Endothelial cell of umbilical vein (primary cell): ENCODE measurements around the gene FOXK1. TPM values are rescaled to one million over a fixed set of nuclear protein-coding genes. Genes with fewer than 3 reads are reported as not detected.
"Not testable (repeated sequence)": the region's sequence is repeated elsewhere in the genome, so short reads cannot be mapped to it uniquely, and the experiment has no call there.

Experiments used
- BruUV-seq: library from RNA; stranded (reverse); fragments of 400-500 nt; replicated peaks from 2 replicates; lab custom pipeline; 2021; lab: Mats Ljungman, UMichigan
- CTCF ChIA-PET: fragments of 300-600, 350-600 bp; sonication (Branson Sonifier 250); formaldehyde crosslinking; loops from one replicate; lab custom pipeline; 2021; ENCODE audit warnings: antibody characterized with exemption, inconsistent platforms; lab: Charles Lee
- POLR2A ChIA-PET: fragments of 300-600, 350-600 bp; sonication (Branson Sonifier 250); formaldehyde crosslinking; loops from one replicate; lab custom pipeline; 2021; ENCODE audit warnings: antibody characterized with exemption, inconsistent platforms; lab: Charles Lee
- DNase-seq: peaks from one replicate; pipeline ENCODE4 v3.0.0-alpha.2; 2011; ENCODE audit warnings: low read depth, low spot score
- FAIRE-seq: peaks from 2 replicates; lab custom pipeline; 2011; peaks lifted over from hg19 to GRCh38; lab: Jason Lieb, UNC
- H2AFZ ChIP-seq: 2 replicates; pipeline ENCODE4 v1.6.0; 2012; ENCODE audit warnings: low read depth, low read length, control low read depth, inconsistent platforms
- H3K27ac ChIP-seq: 2 replicates; pipeline ENCODE4 v1.5.1; 2011; ENCODE audit warnings: low read depth, mild to moderate bottlenecking, control low read depth, low read length, moderate library complexity; ENCODE audit not compliant: insufficient read depth
- H3K27me3 ChIP-seq, 2 experiments: 2 replicates each; pipeline versions ENCODE4 v1.6.0 to v1.6.1; 2011; ENCODE audit warnings: low read length in 2 of 2, mixed read lengths in 1 of 2; ENCODE audit not compliant: control insufficient read depth in 2 of 2, insufficient read depth in 2 of 2
- H3K36me3 ChIP-seq, 2 experiments: 2 replicates in 1 of 2; 3 replicates in 1 of 2; pipeline ENCODE4 v1.5.1; 2011; ENCODE audit warnings: low read length in 2 of 2, mild to moderate bottlenecking in 1 of 2, moderate library complexity in 1 of 2; ENCODE audit not compliant: control insufficient read depth in 2 of 2, insufficient read depth in 2 of 2; ENCODE audit errors: extremely low read depth in 1 of 2
- H3K4me1 ChIP-seq: 3 replicates; pipeline ENCODE4 v1.5.1; 2011; ENCODE audit warnings: mild to moderate bottlenecking, low read length; ENCODE audit not compliant: control insufficient read depth, insufficient read depth; ENCODE audit errors: extremely low read depth
- H3K4me2 ChIP-seq: 2 replicates; pipeline ENCODE4 v1.6.1; 2011; ENCODE audit warnings: low read length, control low read depth, mixed read lengths; ENCODE audit not compliant: insufficient read depth
- H3K4me3 ChIP-seq, 3 experiments: fragments of 200-600 bp in 1 of 3; sonication (generic), shearing (Covaris generic) in 1 of 3; replicated peaks in 1 of 3; 2 replicates each; pipeline ENCODE4 v1.5.1; 2011 to 2016; ENCODE audit warnings: control low read depth in 3 of 3, low read length in 3 of 3, mild to moderate bottlenecking in 2 of 3, inconsistent platforms in 1 of 3, low read depth in 1 of 3, moderate library complexity in 1 of 3; ENCODE audit not compliant: insufficient read depth in 1 of 3
- H3K79me2 ChIP-seq: 2 replicates; pipeline ENCODE4 v1.6.0; 2012; ENCODE audit warnings: low read length, inconsistent platforms; ENCODE audit not compliant: control insufficient read depth, insufficient read depth
- H3K9ac ChIP-seq: replicated peaks from 2 replicates; pipeline ENCODE3; 2011; ENCODE audit warnings: low read length, control low read depth; ENCODE audit not compliant: insufficient read depth; ENCODE audit errors: extremely low read depth
- H3K9me1 ChIP-seq: replicated peaks from 3 replicates; pipeline ENCODE4 v1.6.0; 2011; ENCODE audit warnings: mild to moderate bottlenecking, low read length; ENCODE audit not compliant: control insufficient read depth, insufficient read depth; ENCODE audit errors: extremely low read depth
- H3K9me3 ChIP-seq: replicated peaks from 2 replicates; pipeline ENCODE4 v1.5.1; 2012; ENCODE audit warnings: low read length, inconsistent platforms; ENCODE audit not compliant: control insufficient read depth, insufficient read depth
- H4K20me1 ChIP-seq: replicated peaks from 2 replicates; pipeline ENCODE3; 2011; ENCODE audit warnings: mild to moderate bottlenecking, low read length; ENCODE audit not compliant: control insufficient read depth, insufficient read depth; ENCODE audit errors: extremely low read depth
- EZH2 ChIP-seq: IDR thresholded peaks from 2 replicates; pipeline ENCODE4 v1.6.1; 2012; ENCODE audit warnings: borderline replicate concordance, low read depth, mild to moderate bottlenecking, moderate library complexity, low read length, inconsistent platforms; ENCODE audit not compliant: severe bottlenecking
- FOS ChIP-seq: IDR thresholded peaks from 2 replicates; pipeline ENCODE4 v1.6.1; 2011; ENCODE audit warnings: mild to moderate bottlenecking, low read length, moderate library complexity, borderline replicate concordance; ENCODE audit not compliant: insufficient read depth
- GATA2 ChIP-seq: IDR thresholded peaks from 2 replicates; pipeline ENCODE4 v1.7.0; 2011; ENCODE audit warnings: low read depth, mild to moderate bottlenecking, moderate library complexity, mixed read lengths, low read length; ENCODE audit not compliant: insufficient read length, insufficient read depth
- JUN ChIP-seq: IDR thresholded peaks from 2 replicates; pipeline ENCODE4 v1.6.1; 2011; ENCODE audit warnings: borderline replicate concordance, low read depth; ENCODE audit not compliant: insufficient read length, insufficient read depth
- MYC ChIP-seq: IDR thresholded peaks from one replicate; pipeline ENCODE4 v1.6.1; 2011; ENCODE audit warnings: mild to moderate bottlenecking, low read depth, low read length
- POLR2A ChIP-seq: IDR thresholded peaks from 2 replicates; pipeline ENCODE4 v1.6.1; 2012; ENCODE audit warnings: low read depth, mild to moderate bottlenecking, control low read depth, low read length
- POLR2AphosphoS5 ChIP-seq: IDR thresholded peaks from 2 replicates; pipeline ENCODE4 v1.6.1; 2012; ENCODE audit warnings: low read depth, mild to moderate bottlenecking, control low read depth, low read length, moderate library complexity; ENCODE audit not compliant: insufficient read depth
- dilution Hi-C: fragments of 300-500 bp; cut with MboI; formaldehyde crosslinking; loops from one replicate; pipeline ENCODE4 v1.15.0; 2019; ENCODE audit warnings: low sequenced_read_pairs; ENCODE audit not compliant: extremely low pct_ligation_motif_present
- intact Hi-C: fragments of 100-400 bp; cut with micrococcal nuclease; formaldehyde crosslinking; loops from one replicate; pipeline ENCODE4 v1.10.0; 2022
- polyA plus RNA-seq, 4 experiments: library from polyadenylated mRNA; depleted of rRNA in 3 of 4; stranded (reverse) in 3 of 4; unstranded in 1 of 4; fragments of >200 nt; gene quantifications; 2 replicates each; pipeline versions ENCODE4 v1.2.1 to v1.2.3, GENCODE V29; 2011 to 2012; ENCODE audit warnings: missing spikeins in 1 of 4
- total RNA-seq: library from RNA; stranded (reverse); gene quantifications from 2 replicates; pipeline ENCODE4 v1.2.3, GENCODE V29; 2021
- TF ChIP-seq, protein P1 (sequence below): IDR thresholded peaks from 2 replicates; pipeline ENCODE4 v1.6.1; 2011; ENCODE audit not compliant: insufficient read depth, insufficient read length
- TF ChIP-seq, protein P2 (sequence below), 2 donors: IDR thresholded peaks; 1 replicate in 1 of 2; 2 replicates in 1 of 2; pipeline ENCODE4 v1.5.1; 2011; ENCODE audit warnings: low read length in 2 of 2, mild to moderate bottlenecking in 2 of 2, moderate library complexity in 2 of 2, control low read depth in 1 of 2, inconsistent platforms in 1 of 2, low read depth in 1 of 2; ENCODE audit not compliant: insufficient read depth in 1 of 2; ENCODE audit errors: extremely low read depth in 1 of 2

Gene FOXK1
- total and polyA plus RNA-seq, 2 donors (not counting 3 experiments of a cell fraction or from before 2014, with no cell fraction given): 8.0 to 52.1 TPM

DNA sequence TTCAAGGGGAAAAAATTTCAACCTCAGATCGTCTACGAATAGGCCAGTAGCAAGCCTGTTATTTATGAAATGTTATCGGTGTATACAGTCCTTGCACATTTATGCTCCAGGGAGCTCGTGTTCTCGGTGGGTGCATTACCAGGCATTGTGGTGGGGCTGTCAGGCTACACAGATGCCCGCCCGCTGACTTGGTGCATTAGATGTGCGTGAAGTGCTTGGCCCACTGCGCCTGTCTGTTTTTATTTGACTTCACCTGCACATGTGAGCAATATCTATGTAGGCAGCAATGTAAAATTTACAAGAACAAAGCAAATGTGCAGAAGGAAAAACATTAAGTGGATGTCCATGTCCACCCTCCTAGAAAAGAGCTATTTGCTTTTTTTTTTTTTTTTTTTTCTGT is 2.8 kb downstream of the FOXK1 start:
- Histone ChIP-seq H3K9me1 (no peaks in the 10 kb centered on the region), H2AFZ (no peak overlapping the region), H3K79me2 (peaks cover 72% of the 10 kb centered on the region), H4K20me1 (no peaks in the 10 kb centered on the region), H3K9ac (no peak overlapping the region), H3K36me3 (peaks cover 0 to 4% of the 10 kb centered on the region in 2 experiments), H3K9me3 (no peaks in the 10 kb centered on the region), H3K4me2 (peak overlapping the region; percentile 86), H3K27ac (peak overlapping the region; percentile 87), H3K4me3 (peak overlapping the region in 1 of 3 experiments; percentile 76), H3K27me3 (no peaks in the 10 kb centered on the region), H3K4me1 (peaks cover 19% of the 10 kb centered on the region)
- ChIA-PET CTCF (interaction anchor here (0.6 to 1.3 kb wide), 3 partner anchors 10 to 43 kb away, joined by 3 to 6 read pairs (median 4); no protein-coding TSS in a partner anchor), POLR2A (interaction anchor here (0.9 to 1.0 kb wide), 2 partner anchors 16 to 23 kb away, joined by 3 to 6 read pairs; no protein-coding TSS in a partner anchor)
- intact Hi-C loops: loop anchor here (1.0 kb wide), 5 partner anchors 21 to 72 kb away; no protein-coding TSS in a partner anchor
- dilution Hi-C loops: no loop called here
- no TSS peak for BruUV-seq
- FAIRE-seq (no peak), DNase-seq (no peak)
- TF ChIP-seq POLR2AphosphoS5: no peak
- TF ChIP-seq, protein P1, sequence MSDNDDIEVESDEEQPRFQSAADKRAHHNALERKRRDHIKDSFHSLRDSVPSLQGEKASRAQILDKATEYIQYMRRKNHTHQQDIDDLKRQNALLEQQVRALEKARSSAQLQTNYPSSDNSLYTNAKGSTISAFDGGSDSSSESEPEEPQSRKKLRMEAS: no peak
- TF ChIP-seq POLR2A: no peak
- TF ChIP-seq GATA2: no peak
- no peak for TF ChIP-seq EZH2
- no peak for TF ChIP-seq JUN
- TF ChIP-seq MYC: no peak
- TF ChIP-seq, protein P2, sequence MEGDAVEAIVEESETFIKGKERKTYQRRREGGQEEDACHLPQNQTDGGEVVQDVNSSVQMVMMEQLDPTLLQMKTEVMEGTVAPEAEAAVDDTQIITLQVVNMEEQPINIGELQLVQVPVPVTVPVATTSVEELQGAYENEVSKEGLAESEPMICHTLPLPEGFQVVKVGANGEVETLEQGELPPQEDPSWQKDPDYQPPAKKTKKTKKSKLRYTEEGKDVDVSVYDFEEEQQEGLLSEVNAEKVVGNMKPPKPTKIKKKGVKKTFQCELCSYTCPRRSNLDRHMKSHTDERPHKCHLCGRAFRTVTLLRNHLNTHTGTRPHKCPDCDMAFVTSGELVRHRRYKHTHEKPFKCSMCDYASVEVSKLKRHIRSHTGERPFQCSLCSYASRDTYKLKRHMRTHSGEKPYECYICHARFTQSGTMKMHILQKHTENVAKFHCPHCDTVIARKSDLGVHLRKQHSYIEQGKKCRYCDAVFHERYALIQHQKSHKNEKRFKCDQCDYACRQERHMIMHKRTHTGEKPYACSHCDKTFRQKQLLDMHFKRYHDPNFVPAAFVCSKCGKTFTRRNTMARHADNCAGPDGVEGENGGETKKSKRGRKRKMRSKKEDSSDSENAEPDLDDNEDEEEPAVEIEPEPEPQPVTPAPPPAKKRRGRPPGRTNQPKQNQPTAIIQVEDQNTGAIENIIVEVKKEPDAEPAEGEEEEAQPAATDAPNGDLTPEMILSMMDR (IDR thresholded peaks at IDR 0.05; ENCODE audit: extremely low read depth in 1 of 2, insufficient read depth in 1 of 2, low read depth in 1 of 2, low read length in 2 of 2): no peak
- TF ChIP-seq FOS: no peak

DNA sequence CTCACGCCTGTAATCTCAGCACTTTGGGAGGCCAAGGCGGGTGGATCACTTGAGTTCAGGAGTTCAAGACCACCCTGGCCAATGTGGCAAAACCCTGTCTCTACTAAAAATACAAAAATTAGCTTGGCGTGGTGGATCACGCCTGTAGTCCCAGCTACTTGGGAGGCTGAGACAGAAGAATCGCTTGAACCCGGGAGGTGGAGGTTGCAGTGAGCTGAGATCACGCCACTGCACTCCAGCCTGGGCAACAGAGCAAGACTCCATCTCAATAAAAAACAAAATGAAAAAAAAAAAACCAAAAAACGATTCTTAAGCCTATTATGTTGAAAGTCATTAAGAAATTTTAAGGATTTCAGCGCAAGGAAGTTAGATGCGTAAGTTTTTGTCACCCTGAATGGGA is 3.6 kb downstream of the FOXK1 start:
- intact Hi-C loops, H2AFZ ChIP-seq, H4K20me1 ChIP-seq, H3K4me2 ChIP-seq, H3K27me3 ChIP-seq, dilution Hi-C loops, H3K9me3 ChIP-seq, H3K9me1 ChIP-seq, H3K9ac ChIP-seq, H3K27ac ChIP-seq, FAIRE-seq, H3K36me3 ChIP-seq, BruUV-seq, DNase-seq, H3K4me3 ChIP-seq: not testable (repeated sequence)
- ChIA-PET CTCF (interaction anchor here (0.6 to 1.4 kb wide), 4 partner anchors 9 to 65 kb away, joined by 3 to 6 read pairs (median 4); no protein-coding TSS in a partner anchor), POLR2A (interaction anchor here (1.0 kb wide), 1 partner anchor 15 kb away, joined by 3 read pairs; no protein-coding TSS in a partner anchor)
- Histone ChIP-seq H3K79me2 (peaks cover 80% of the 10 kb centered on the region), H3K4me1 (peaks cover 19% of the 10 kb centered on the region)
